ENCODE results near the gene SNX32. TPM values are rescaled to one million over a fixed set of nuclear protein-coding genes. Genes with fewer than 3 reads are reported as not detected.

Gene SNX32
- total RNA-seq, 4 donors from 2014 or later = 0.21 to 0.99 (median 0.67) TPM

DNA sequence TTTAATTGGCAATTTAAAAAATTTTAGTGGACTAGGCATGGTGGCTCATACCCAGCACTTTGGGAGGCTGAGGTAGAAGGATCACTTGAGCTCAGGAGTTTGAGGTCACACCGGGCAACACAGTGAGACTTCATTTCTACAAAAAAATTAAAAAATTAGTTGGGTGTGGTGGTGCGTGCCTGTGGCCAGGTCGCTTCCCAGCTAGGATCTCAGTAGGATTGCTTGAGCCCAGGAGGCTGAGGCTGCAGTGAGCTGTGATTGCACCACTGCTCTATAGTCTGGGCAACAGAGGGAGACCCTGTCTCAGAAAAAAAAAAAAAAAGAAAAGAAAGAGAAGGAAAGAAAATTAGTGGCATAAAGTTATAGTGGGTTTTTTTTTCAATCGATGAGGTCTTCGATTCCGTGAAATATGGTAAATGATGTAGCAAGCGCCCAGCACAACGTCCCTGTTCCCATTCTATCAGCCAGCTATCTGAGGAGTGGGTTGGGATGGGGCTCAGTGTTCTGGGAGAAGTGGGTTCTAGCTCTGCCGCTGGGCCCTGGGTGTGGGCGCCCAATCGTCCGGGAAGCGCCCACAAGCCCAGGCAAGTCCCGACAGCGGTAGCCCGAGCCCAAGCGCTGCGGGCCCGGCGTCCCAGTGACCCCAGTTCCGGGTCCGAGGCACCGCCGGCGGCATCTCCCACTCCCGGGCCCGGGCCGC lies 65.0 kb downstream of the SNX32 start:
- no peak for DNase-seq (ENCODE audit: low spot score in 2 of 2)
- intact Hi-C loops (cut with DNase I; ENCODE audit: low total_unique reads) = no loop called here
- H3K4me3 ChIP-seq (ENCODE audit: low read depth, poor library complexity, severe bottlenecking) = no peak overlapping the region
- 28 to 77% methylated on average over 8 to 23 of the region's 28 CpGs for WGBS, 2 donors
- TF ChIP-seq POLR2A (IDR thresholded peaks at IDR 0.05) (no peak), CTCF (IDR thresholded peaks at IDR 0.05) (no peak)

- intact Hi-C loops (cut with DNase I; ENCODE audit: low total_unique reads) = no loop called here
- TF ChIP-seq CTCF (IDR thresholded peaks at IDR 0.05) (no peak), POLR2A (IDR thresholded peaks at IDR 0.05) (no peak)
- 2 to 5% methylated on average over 23 to 47 of the region's 78 CpGs for WGBS, 2 donors
- peak overlapping the region; percentile 26 for H3K4me3 ChIP-seq (ENCODE audit: low read depth, poor library complexity, severe bottlenecking)
- DNase-seq (ENCODE audit: low spot score in 2 of 2) = peak in 1 of 2 donors; percentile 95
Measured at GRCh38 chr11:65899356-65900124, 65.8 kb downstream of the SNX32 start.

DNA sequence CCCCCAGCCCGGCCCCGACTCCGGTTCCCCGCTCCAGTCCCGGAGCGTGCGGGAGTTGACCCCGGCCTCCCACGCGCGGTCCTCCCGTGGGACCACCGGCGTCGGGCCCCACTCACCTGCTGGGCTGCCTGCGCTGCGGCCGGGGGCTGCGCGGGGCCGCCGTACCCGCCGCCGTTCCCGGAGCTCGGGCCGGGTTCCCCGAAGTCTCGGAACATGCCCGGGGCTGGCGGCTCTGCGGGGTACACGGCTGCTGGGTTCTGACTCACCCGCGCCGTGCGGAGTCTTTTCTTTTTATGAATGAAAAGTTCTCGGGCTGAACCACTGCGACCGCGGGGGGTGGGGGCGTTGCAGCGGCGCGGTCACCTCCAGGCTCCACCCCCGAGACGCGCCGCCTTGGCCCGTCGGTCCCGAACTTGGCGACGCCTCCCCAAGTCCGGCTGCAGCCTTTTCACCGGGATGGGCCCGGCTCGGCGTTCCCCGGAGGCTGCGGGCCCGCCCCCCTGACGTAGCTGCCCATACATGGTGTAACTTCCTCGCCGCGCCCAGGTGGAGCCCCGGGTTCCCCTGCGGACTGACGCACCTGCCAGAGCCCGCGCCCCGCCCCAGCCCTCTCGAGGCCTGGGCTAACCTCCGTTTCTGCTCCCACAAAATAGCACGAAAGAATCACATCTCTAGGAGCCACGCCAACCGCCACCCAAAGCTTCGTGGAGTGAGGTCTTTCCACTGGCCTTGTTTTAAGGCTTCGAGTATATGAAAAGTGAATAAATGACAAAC lies 66.5 kb downstream of the SNX32 start, which contains the start of gene FOSL1:
TSS of gene FOSL1 (minus strand) at position 264 of the 774 bp plus-strand sequence. CDS start at position 215, 49 bp downstream.
- WGBS, 2 donors = 3 to 11% methylated on average over 17 to 62 of the region's 80 CpGs
- TF ChIP-seq CTCF (IDR thresholded peaks at IDR 0.05) (no peak), POLR2A (IDR thresholded peaks at IDR 0.05) (no peak)
- H3K4me3 ChIP-seq (ENCODE audit: low read depth, poor library complexity, severe bottlenecking) = peak within 1 kb of the TSS; percentile 26
- intact Hi-C loops (cut with DNase I; ENCODE audit: low total_unique reads) = no loop called here
- DNase-seq (ENCODE audit: low spot score in 2 of 2) = peak; percentile 75 to 98

DNA sequence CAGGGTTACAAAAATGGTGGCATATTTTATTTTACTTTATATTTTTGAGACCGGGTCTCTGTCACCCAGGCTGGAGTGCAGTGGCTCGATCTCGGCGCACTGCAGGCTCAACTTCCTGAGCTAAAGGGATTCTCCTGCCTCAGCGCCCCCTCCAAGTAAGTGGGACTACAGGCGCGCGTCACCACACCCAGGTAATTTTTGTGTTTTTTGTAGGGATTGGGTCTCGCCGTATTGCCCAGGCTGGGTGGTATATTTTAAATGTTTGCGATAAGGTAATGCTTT lies 67.1 kb downstream of the SNX32 start:
- intact Hi-C loops (cut with DNase I; ENCODE audit: low total_unique reads) = no loop called here
- no peak overlapping the region for H3K4me3 ChIP-seq (ENCODE audit: low read depth, poor library complexity, severe bottlenecking)
- no peak for DNase-seq (ENCODE audit: low spot score in 2 of 2)
- WGBS, 2 donors = 79 to 82% methylated on average over 11 of the region's 11 CpGs
- TF ChIP-seq CTCF (IDR thresholded peaks at IDR 0.05) (no peak), POLR2A (IDR thresholded peaks at IDR 0.05) (no peak)

DNA sequence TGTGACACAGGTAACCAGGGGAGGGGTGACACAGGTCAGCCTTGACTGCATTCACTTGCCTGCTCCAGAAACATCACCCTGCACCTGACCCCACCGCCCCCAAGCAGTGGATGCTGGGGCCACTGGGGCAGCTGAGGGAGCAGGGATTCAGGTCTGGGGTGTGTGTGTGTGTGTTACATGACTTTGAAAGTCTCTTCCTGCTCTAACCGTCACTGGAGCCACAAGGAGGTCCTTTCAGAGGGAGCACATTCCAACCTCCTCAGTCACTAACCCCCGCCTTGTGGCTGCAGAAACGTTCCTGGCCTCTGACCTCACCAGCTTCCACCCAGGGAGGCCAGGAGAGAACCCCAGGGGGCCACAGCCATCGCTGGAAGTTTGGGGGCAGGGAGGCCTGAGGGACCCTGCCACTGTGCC lies 69.3 kb downstream of the SNX32 start:
- no peak for TF ChIP-seq POLR2A (IDR thresholded peaks at IDR 0.05)
- no peak for DNase-seq (ENCODE audit: low spot score in 2 of 2)
- 23 to 27% methylated on average over 5 of the region's 5 CpGs for WGBS, 2 donors
- H3K4me3 ChIP-seq (ENCODE audit: low read depth, poor library complexity, severe bottlenecking) = no peak overlapping the region
- intact Hi-C loops (cut with DNase I; ENCODE audit: low total_unique reads) = no loop called here

Other genes starting within 250 kb of the SNX32 start
- gene KCNK7, start 238.2 kb upstream of the SNX32 start, total RNA-seq = 100 to 1,000 TPM; 168 to 197 (median 184) TPM
- gene MAP3K11, start 219.7 kb upstream of the SNX32 start, total RNA-seq = 10 to 100 TPM; 31.6 to 40.0 (median 39.1) TPM
- gene PCNX3, start 218.2 kb upstream of the SNX32 start, total RNA-seq = 10 to 100 TPM; 24.1 to 44.1 (median 34.4) TPM
- gene SIPA1, start 195.9 kb upstream of the SNX32 start, total RNA-seq = 10 to 100 TPM; 25.3 to 34.4 (median 28.6) TPM
- gene RELA, start 171.0 kb upstream of the SNX32 start, total RNA-seq = 10 to 100 TPM; 61.9 to 73.5 (median 67.5) TPM
- gene KAT5, start 121.7 kb upstream of the SNX32 start, total RNA-seq = 10 to 100 TPM; 68.9 to 96.0 (median 85.7) TPM
- 10 to 100 TPM; 29.7 to 73.7 (median 57.4) TPM for gene RNASEH2C, start 113.2 kb upstream of the SNX32 start, total RNA-seq
- gene AP5B1, start 53.0 kb upstream of the SNX32 start, total RNA-seq = 10 to 100 TPM; 32.2 to 44.3 (median 39.7) TPM
- gene OVOL1, start 46.9 kb upstream of the SNX32 start, total RNA-seq = 100 to 1,000 TPM in 2 of 4 donors, 10 to 100 TPM in 2; 74.8 to 159 (median 105) TPM
- 100 to 1,000 TPM; 417 to 706 (median 504) TPM for gene CFL1, start 24.2 kb downstream of the SNX32 start, total RNA-seq
- 10 to 100 TPM; 29.3 to 38.1 (median 37.1) TPM for gene MUS81, start 26.5 kb downstream of the SNX32 start, total RNA-seq
- 10 to 100 TPM; 12.0 to 29.8 (median 16.3) TPM for gene EFEMP2, start 38.8 kb downstream of the SNX32 start, total RNA-seq
- under 1 TPM in 3 of 4 donors, not detected in 1; 0.29 to 0.55 (median 0.29) TPM for gene CTSW, start 45.9 kb downstream of the SNX32 start, total RNA-seq
- gene FIBP, start 54.5 kb downstream of the SNX32 start, total RNA-seq = 100 to 1,000 TPM in 2 of 4 donors, 10 to 100 TPM in 2; 69.4 to 103 (median 86.2) TPM
- gene CCDC85B, start 56.7 kb downstream of the SNX32 start, total RNA-seq = 10 to 100 TPM; 44.9 to 61.0 (median 53.1) TPM
- gene FOSL1, start 66.4 kb downstream of the SNX32 start, total RNA-seq = 1 to 10 TPM; 2.4 to 7.5 (median 5.3) TPM
- 10 to 100 TPM; 21.2 to 32.8 (median 26.5) TPM for gene C11orf68, start 85.1 kb downstream of the SNX32 start, total RNA-seq
- 100 to 1,000 TPM in 2 of 4 donors, 10 to 100 TPM in 2; 81.5 to 152 (median 107) TPM for gene DRAP1, start 85.5 kb downstream of the SNX32 start, total RNA-seq
- gene TSGA10IP, start 111.5 kb downstream of the SNX32 start, total RNA-seq = not detected
- gene SART1, start 127.8 kb downstream of the SNX32 start, total RNA-seq = 10 to 100 TPM; 35.0 to 73.5 (median 55.4) TPM
- 10 to 100 TPM; 48.3 to 66.0 (median 57.2) TPM for gene EIF1AD, start 168.2 kb downstream of the SNX32 start, total RNA-seq
- 10 to 100 TPM; 29.3 to 41.0 (median 36.1) TPM for gene BANF1, start 168.5 kb downstream of the SNX32 start, total RNA-seq
- 1,000 to 10,000 TPM in 3 of 4 donors, 100 to 1,000 TPM in 1; 734 to 2,600 (median 1,315) TPM for gene CST6, start 178.0 kb downstream of the SNX32 start, total RNA-seq
- gene CATSPER1, start 192.5 kb downstream of the SNX32 start, total RNA-seq = not detected
- gene GAL3ST3, start 215.2 kb downstream of the SNX32 start, total RNA-seq = not detected
- 100 to 1,000 TPM in 3 of 4 donors, 10 to 100 TPM in 1; 94.3 to 160 (median 114) TPM for gene SF3B2, start 218.4 kb downstream of the SNX32 start, total RNA-seq
- gene PACS1, start 236.3 kb downstream of the SNX32 start, total RNA-seq = 10 to 100 TPM; 26.7 to 41.1 (median 32.4) TPM

Data from lower leg skin (tissue), 4 donors.